T-cell (primary cell): ENCODE results near the gene P2RX3. TPM values are rescaled to one million over a fixed set of nuclear protein-coding genes. Genes with fewer than 3 reads are reported as not detected.

Source experiments
- ATAC-seq, 4 experiments: fragments of 200-7000 bp in 3 of 4; fragments of 150-1000 bp in 1 of 4; cut with Tn5 transposase; replicated peaks in 1 of 4; 1 replicate in 3 of 4; 2 replicates in 1 of 4; pipeline ENCODE4 v1.10.0; 2021; ENCODE audit warnings: moderate library complexity in 3 of 4, mild to moderate bottlenecking in 2 of 4, moderate number of reproducible peaks in 1 of 4
- CTCF ChIA-PET, 2 donors: fragments of 300-600 bp; sonication (Branson Sonifier 250); formaldehyde crosslinking; loops; one replicate each; lab custom pipeline; 2022; ENCODE audit warnings: antibody characterized with exemption in 2 of 2; lab: Charles Lee
- POLR2A ChIA-PET, 2 donors: fragments of 300-600 bp; sonication (Branson Sonifier 250); formaldehyde crosslinking; loops; one replicate each; lab custom pipeline; 2022; ENCODE audit warnings: antibody characterized with exemption in 2 of 2; lab: Charles Lee
- DNase-seq, 35 experiments: peaks; one replicate each; pipeline versions ENCODE4 v3.0.0 to v3.0.0-alpha.2; 2013 to 2023
- H3K27ac ChIP-seq: one replicate; pipeline ENCODE4 v1.5.1; 2013; ENCODE audit warnings: low read length
- H3K27me3 ChIP-seq, 2 experiments: replicated peaks in 1 of 2; 1 replicate in 1 of 2; 2 replicates in 1 of 2; pipeline versions ENCODE4 v1.6.1 to v1.7.0; 2013; ENCODE audit warnings: low read length in 1 of 2, mixed read lengths in 1 of 2; ENCODE audit not compliant: control insufficient read depth in 2 of 2, insufficient read depth in 2 of 2; ENCODE audit errors: extremely low read depth in 1 of 2
- H3K36me3 ChIP-seq, 2 donors: 1 replicate in 1 of 2; 2 replicates in 1 of 2; pipeline versions ENCODE4 v1.6.1 to v1.7.0; 2013; ENCODE audit warnings: low read length in 1 of 2; ENCODE audit not compliant: control insufficient read depth in 2 of 2, insufficient read depth in 1 of 2; ENCODE audit errors: extremely low read depth in 1 of 2
- H3K4me1 ChIP-seq, 2 experiments: 1 replicate in 1 of 2; 2 replicates in 1 of 2; pipeline versions ENCODE4 v1.6.1 to v1.7.0; 2013; ENCODE audit warnings: low read length in 2 of 2, mixed read lengths in 1 of 2; ENCODE audit not compliant: insufficient read depth in 2 of 2, control insufficient read depth in 1 of 2; ENCODE audit errors: extremely low read depth in 1 of 2
- H3K4me3 ChIP-seq, 2 donors: 1 replicate in 1 of 2; 2 replicates in 1 of 2; pipeline versions ENCODE4 v1.5.1 to v1.7.0; 2013; ENCODE audit warnings: mild to moderate bottlenecking in 2 of 2, low read length in 1 of 2, moderate library complexity in 1 of 2; ENCODE audit not compliant: control insufficient read depth in 1 of 2; ENCODE audit errors: extremely low read depth in 1 of 2
- H3K9me3 ChIP-seq: 2 replicates; pipeline ENCODE4 v1.7.0; 2013
- H3K27ac Mint-ChIP-seq, 2 donors: one replicate each; pipeline ENCODE4 v1.8.0; 2020 to 2021; ENCODE audit warnings: mild to moderate bottlenecking in 2 of 2, mixed read lengths in 2 of 2
- H3K27me3 Mint-ChIP-seq, 2 donors: one replicate each; pipeline ENCODE4 v1.8.0; 2021 to 2022; ENCODE audit warnings: mixed read lengths in 2 of 2
- H3K36me3 Mint-ChIP-seq: one replicate; pipeline ENCODE4 v1.8.0; 2021; ENCODE audit warnings: mixed read lengths
- H3K4me1 Mint-ChIP-seq, 3 donors: one replicate each; pipeline ENCODE4 v1.8.0; 2020 to 2022; ENCODE audit warnings: mixed read lengths in 3 of 3, mild to moderate bottlenecking in 1 of 3
- H3K4me3 Mint-ChIP-seq, 3 donors: one replicate each; pipeline ENCODE4 v1.8.0; 2020 to 2022; ENCODE audit warnings: mild to moderate bottlenecking in 3 of 3, mixed read lengths in 3 of 3, moderate library complexity in 3 of 3
- H3K9me3 Mint-ChIP-seq, 3 donors: one replicate each; pipeline ENCODE4 v1.8.0; 2020 to 2022; ENCODE audit warnings: mixed read lengths in 3 of 3
- WGBS: methylation state at CpG from one replicate; pipeline ENCODE4 v1.1.5; 2013; ENCODE audit warnings: missing lambda C conversion rate; ENCODE audit not compliant: insufficient coverage; 5-methylcytosine and 5-hydroxymethylcytosine counted together
- total RNA-seq, 35 experiments: library from RNA in 6 of 35; stranded (reverse) in 6 of 35; fragments of 120-200 nt in 1 of 35; gene quantifications; one replicate each; pipeline versions ENCODE4 v1.2.1 to v1.2.4 and lab custom pipeline; 2013 to 2026

Gene P2RX3
- total RNA-seq, 5 donors from 2014 or later (not counting 1 experiment from before 2014, with no cell fraction given): not detected

DNA sequence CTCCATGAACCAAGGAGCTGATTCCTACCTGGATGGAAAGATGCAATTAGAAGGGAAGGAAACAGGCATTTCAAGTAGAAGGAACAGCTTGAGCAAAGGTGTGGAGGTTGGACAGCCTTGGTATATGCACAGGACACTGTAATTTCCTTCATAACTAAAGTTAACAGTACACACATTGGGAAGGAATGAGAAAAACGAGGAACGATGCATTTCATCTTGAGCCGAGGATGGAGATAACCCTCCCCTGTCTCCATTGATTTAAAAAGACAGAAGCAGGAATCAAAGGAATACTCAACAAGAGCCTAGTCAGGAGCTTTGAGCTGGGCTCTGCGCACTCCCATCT lies 54.6 kb downstream of the P2RX3 start:
- Histone ChIP-seq H3K9me3 (no peaks in the 10 kb centered on the region), H3K27me3 (no peaks in the 10 kb centered on the region), H3K36me3 (no peaks in the 10 kb centered on the region), H3K4me3 (no peak overlapping the region), H3K4me1 (no peaks in the 10 kb centered on the region), H3K27ac (no peak overlapping the region)
- ATAC-seq (no peak), DNase-seq (no peak)
- no peak overlapping the region for H3K27ac Mint-ChIP-seq
- H3K4me1 Mint-ChIP-seq: no peaks in the 10 kb centered on the region
- CTCF ChIA-PET: no interaction called here
- H3K4me3 Mint-ChIP-seq: no peak overlapping the region
- no CpG with 5 or more reads among the region's 4 CpGs for WGBS
- POLR2A ChIA-PET: no interaction called here
- peaks cover 0 to 4% of the 10 kb centered on the region in 2 donors for H3K27me3 Mint-ChIP-seq
- H3K9me3 Mint-ChIP-seq: no peaks in the 10 kb centered on the region
- H3K36me3 Mint-ChIP-seq: no peaks in the 10 kb centered on the region

DNA sequence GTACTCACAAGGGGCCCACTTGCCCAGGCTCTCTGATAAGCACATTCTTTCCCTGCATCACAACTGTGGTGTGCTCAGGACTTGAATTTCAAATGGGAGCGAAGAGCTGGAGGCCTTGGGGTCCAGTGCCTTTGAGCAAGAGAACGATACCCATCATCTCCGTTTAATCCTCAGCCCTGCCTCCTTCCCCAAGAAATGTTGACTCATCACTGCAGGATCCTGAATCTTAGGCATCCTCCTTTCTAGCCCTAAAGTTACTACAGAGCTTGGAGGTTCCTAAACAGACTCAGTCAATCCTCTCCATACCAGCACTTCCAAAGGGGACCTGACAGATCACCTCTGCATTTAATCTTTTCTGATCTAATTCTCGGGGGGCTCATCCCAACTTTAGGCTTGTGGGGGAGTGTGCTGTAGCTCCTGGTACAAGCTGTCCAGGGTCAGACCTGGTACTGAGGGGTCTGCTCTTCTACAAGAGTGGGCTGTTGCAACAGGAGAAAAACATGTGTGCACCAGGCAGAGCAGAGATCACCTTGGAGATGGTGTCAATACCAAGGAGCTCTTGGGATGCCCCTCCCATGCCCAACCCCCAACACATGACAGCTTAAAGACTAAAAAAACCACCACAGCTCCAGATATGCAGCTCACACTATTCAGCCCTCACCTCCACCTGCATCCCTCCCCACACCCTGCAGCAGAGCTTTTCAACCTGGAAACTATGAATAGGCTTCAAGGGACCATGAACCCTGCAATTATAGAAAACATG lies 56.2 kb downstream of the P2RX3 start:
- Mint-ChIP-seq H3K9me3 (no peaks in the 10 kb centered on the region), H3K4me3 (no peak overlapping the region), H3K27ac (no peak overlapping the region), H3K4me1 (no peaks in the 10 kb centered on the region), H3K36me3 (no peaks in the 10 kb centered on the region), H3K27me3 (peaks cover 0 to under 1% of the 10 kb centered on the region in 2 donors)
- no peaks in the 10 kb centered on the region for H3K36me3 ChIP-seq
- no peak overlapping the region for H3K27ac ChIP-seq
- H3K9me3 ChIP-seq: no peaks in the 10 kb centered on the region
- POLR2A ChIA-PET: no interaction called here
- H3K4me1 ChIP-seq: no peaks in the 10 kb centered on the region
- no peak for ATAC-seq
- CTCF ChIA-PET: interaction anchor here (0.5 to 0.6 kb wide), 3 partner anchors 64 to 399 kb away, joined by 3 read pairs; no protein-coding TSS in a partner anchor
- WGBS: 93% methylated on average over 3 of the region's 4 CpGs
- no peak overlapping the region for H3K4me3 ChIP-seq
- no peaks in the 10 kb centered on the region for H3K27me3 ChIP-seq
- no peak for DNase-seq

DNA sequence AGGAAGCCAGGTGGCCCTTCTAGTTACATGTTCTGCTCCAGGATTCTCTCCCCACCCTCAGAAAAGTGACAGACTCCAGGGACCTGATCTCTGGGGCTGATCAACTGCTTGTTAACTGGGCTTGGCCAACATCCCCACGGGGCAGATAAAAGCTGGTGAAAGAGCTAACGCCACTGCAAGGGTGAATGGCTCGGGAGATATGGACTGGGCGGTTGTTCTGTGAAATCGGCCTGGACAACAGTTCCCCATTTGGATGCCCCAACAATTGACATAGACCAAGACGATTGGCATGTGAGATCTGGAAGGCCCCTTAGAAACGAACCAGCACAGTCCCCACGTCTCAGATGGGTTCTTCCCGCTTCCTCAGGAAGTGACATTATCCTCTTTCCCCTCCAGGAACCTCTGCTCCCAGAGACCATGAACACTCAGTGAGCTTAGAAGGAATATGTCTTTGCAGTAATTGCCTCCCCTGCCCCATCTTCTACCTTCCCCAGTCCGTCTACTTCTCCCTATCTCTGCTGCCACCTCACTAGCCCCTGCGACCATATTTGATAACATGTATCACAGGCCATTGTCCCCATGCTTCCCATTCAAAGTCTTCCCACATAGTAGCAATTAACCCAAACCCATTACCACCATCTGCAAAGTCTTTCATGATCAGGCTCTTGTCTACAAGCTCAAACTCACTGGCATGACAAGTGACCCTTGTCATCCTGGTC lies 57.9 kb downstream of the P2RX3 start:
- Mint-ChIP-seq H3K4me1 (no peaks in the 10 kb centered on the region), H3K9me3 (no peaks in the 10 kb centered on the region), H3K36me3 (no peaks in the 10 kb centered on the region), H3K27ac (no peak overlapping the region), H3K27me3 (no peaks in the 10 kb centered on the region), H3K4me3 (no peak overlapping the region)
- Histone ChIP-seq H3K4me3 (no peak overlapping the region), H3K27ac (no peak overlapping the region), H3K36me3 (no peaks in the 10 kb centered on the region), H3K4me1 (no peaks in the 10 kb centered on the region), H3K9me3 (no peaks in the 10 kb centered on the region), H3K27me3 (no peaks in the 10 kb centered on the region)
- WGBS: 92% methylated on average over 9 of the region's 11 CpGs
- CTCF ChIA-PET: interaction anchor here in 1 of 2 donors (0.6 kb wide), 1 partner anchor 145 kb away, joined by 3 read pairs; no protein-coding TSS in a partner anchor
- ATAC-seq: no peak
- POLR2A ChIA-PET: no interaction called here
- no peak for DNase-seq

DNA sequence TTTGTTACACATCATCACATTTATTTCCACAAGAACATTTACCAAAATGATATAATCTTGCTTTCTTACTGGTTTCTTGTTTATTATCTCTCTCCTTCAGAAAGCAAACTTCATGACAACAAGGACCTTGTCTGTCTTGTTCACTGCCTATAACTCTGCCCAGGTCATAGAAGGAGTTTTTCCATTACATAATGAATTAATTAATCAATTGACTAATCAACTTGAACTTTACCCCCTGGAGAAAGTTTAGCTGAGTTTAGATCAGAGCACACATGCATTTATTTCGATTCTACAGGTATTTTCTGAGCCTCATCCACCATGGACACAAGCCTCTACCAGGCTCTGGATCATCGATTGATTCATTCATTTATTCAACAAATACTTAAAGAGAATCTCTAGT lies 58.6 kb downstream of the P2RX3 start:
- Histone ChIP-seq H3K4me1 (no peaks in the 10 kb centered on the region), H3K9me3 (no peaks in the 10 kb centered on the region), H3K4me3 (no peak overlapping the region), H3K27ac (no peak overlapping the region), H3K36me3 (no peaks in the 10 kb centered on the region), H3K27me3 (no peaks in the 10 kb centered on the region)
- Mint-ChIP-seq H3K4me3 (no peak overlapping the region), H3K36me3 (no peaks in the 10 kb centered on the region), H3K9me3 (no peaks in the 10 kb centered on the region), H3K27me3 (no peaks in the 10 kb centered on the region), H3K4me1 (no peaks in the 10 kb centered on the region), H3K27ac (no peak overlapping the region)
- no peak for ATAC-seq
- POLR2A ChIA-PET: no interaction called here
- no CpG with 5 or more reads among the region's 2 CpGs for WGBS
- CTCF ChIA-PET: no interaction called here
- no peak for DNase-seq

DNA sequence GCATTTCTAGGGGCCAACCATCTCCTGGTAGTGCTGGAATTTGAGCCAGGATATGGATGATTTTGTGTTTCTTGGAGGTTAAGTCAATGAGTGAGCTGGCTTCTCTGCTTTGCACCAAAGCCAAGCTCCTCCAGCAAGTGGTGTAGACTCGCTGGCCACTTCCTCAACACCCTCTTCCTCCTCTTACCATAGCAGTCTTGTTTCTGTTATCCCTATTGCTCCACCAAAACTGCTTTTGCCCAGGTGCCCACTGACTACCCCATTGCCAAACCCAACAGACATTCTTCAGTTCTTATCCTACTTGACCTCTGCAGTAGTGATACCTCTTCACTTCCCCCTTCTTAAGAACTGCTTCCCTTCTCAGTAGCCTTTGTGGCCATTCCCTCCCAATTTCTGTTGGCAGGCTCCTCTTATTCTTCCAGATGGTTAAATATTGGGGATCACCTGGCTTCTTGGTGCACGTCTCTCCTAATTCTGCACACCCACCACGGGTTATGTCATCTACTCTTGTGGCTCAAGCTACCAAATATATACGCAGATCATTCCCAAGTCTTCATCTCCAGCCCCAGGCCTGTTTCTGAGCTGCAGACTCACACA lies 59.3 kb downstream of the P2RX3 start:
- DNase-seq: no peak
- H3K4me1 ChIP-seq: no peaks in the 10 kb centered on the region
- no peaks in the 10 kb centered on the region for H3K36me3 ChIP-seq
- Mint-ChIP-seq H3K4me3 (no peak overlapping the region), H3K27ac (no peak overlapping the region), H3K4me1 (no peaks in the 10 kb centered on the region), H3K9me3 (no peaks in the 10 kb centered on the region), H3K27me3 (no peaks in the 10 kb centered on the region), H3K36me3 (no peaks in the 10 kb centered on the region)
- H3K27ac ChIP-seq: no peak overlapping the region
- no peaks in the 10 kb centered on the region for H3K27me3 ChIP-seq
- H3K9me3 ChIP-seq: no peaks in the 10 kb centered on the region
- H3K4me3 ChIP-seq: no peak overlapping the region
- ChIA-PET CTCF (no interaction called here), POLR2A (no interaction called here)
- no peak for ATAC-seq
- 80% methylated on average over 3 of the region's 4 CpGs for WGBS

DNA sequence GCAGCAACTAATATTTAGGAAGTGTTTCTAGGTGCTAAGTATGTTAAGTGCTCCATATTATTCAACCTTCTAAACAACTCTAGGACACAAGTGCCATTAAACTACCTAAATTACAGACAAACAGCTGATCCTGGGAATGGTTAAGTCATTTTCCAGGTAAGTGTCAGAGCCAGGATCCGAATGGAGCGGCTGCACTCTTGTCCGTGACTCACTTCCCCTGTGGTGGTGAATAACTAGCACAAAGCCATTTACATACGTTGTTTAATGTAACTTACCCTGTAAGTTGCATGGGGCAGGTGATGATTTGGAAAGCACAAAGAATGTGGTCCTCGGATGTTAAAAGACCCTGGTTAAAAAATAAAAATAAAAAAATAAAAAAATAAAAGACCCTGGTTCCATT lies 61.1 kb downstream of the P2RX3 start:
- Mint-ChIP-seq H3K36me3 (no peaks in the 10 kb centered on the region), H3K4me3 (no peak overlapping the region), H3K27ac (no peak overlapping the region), H3K9me3 (no peaks in the 10 kb centered on the region), H3K4me1 (no peaks in the 10 kb centered on the region), H3K27me3 (no peaks in the 10 kb centered on the region)
- ChIA-PET CTCF (no interaction called here), POLR2A (no interaction called here)
- H3K27me3 ChIP-seq: no peaks in the 10 kb centered on the region
- no peak overlapping the region for H3K27ac ChIP-seq
- WGBS: no CpG with 5 or more reads among the region's 5 CpGs
- H3K4me3 ChIP-seq: no peak overlapping the region
- DNase-seq: no peak
- H3K4me1 ChIP-seq: no peaks in the 10 kb centered on the region
- ATAC-seq: no peak
- no peaks in the 10 kb centered on the region for H3K9me3 ChIP-seq
- no peaks in the 10 kb centered on the region for H3K36me3 ChIP-seq
